Measurements from ENCODE around the gene GYS2. TPM values are rescaled to one million over a fixed set of nuclear protein-coding genes. Genes with fewer than 3 reads are reported as not detected.

Gene GYS2
- total RNA-seq, 1 experiment from 2014 or later = not detected

GRCh38 chr12:21561158-21561557, 43.5 kb downstream of the GYS2 start:
- H3K4me2 ChIP-seq (ENCODE audit: low read depth, low read length, poor library complexity, severe bottlenecking) = no peak overlapping the region
- H3K36me3 ChIP-seq (ENCODE audit: insufficient read depth, low read length) = no peaks in the 10 kb centered on the region
- no peak overlapping the region for H3K9ac ChIP-seq (ENCODE audit: low read length)
- no peak overlapping the region for H3K4me3 ChIP-seq (ENCODE audit: low read length)
- H3K27me3 ChIP-seq (ENCODE audit: low read length) = no peaks in the 10 kb centered on the region
- H3K9me3 ChIP-seq (ENCODE audit: low read length) = no peaks in the 10 kb centered on the region
- no peaks in the 10 kb centered on the region for H4K20me1 ChIP-seq (ENCODE audit: insufficient read depth, low read depth, low read length)
- no peaks in the 10 kb centered on the region for H3K4me1 ChIP-seq (ENCODE audit: low read length)
- H3K9me2 ChIP-seq (replicated peaks; ENCODE audit: insufficient read depth, low read length) = no peaks in the 10 kb centered on the region; the same call in 1 of the 2 replicates
- no peak for DNase-seq
- no peak overlapping the region for H2AFZ ChIP-seq (ENCODE audit: low read length)
- no peak overlapping the region for H3K27ac ChIP-seq (ENCODE audit: low read length)
- H3K79me2 ChIP-seq (ENCODE audit: low read length) = no peaks in the 10 kb centered on the region

- Histone ChIP-seq H3K27ac (ENCODE audit: low read length) (no peak overlapping the region), H3K4me2 (ENCODE audit: low read depth, low read length, poor library complexity, severe bottlenecking) (no peak overlapping the region), H3K4me3 (ENCODE audit: low read length) (no peak overlapping the region), H3K27me3 (ENCODE audit: low read length) (no peaks in the 10 kb centered on the region), H3K9me2 (replicated peaks; ENCODE audit: insufficient read depth, low read length) (no peaks in the 10 kb centered on the region; the same call in 1 of the 2 replicates), H3K4me1 (ENCODE audit: low read length) (no peaks in the 10 kb centered on the region), H3K36me3 (ENCODE audit: insufficient read depth, low read length) (no peaks in the 10 kb centered on the region), H2AFZ (ENCODE audit: low read length) (no peak overlapping the region), H3K9me3 (ENCODE audit: low read length) (no peaks in the 10 kb centered on the region), H3K79me2 (ENCODE audit: low read length) (no peaks in the 10 kb centered on the region), H3K9ac (ENCODE audit: low read length) (no peak overlapping the region), H4K20me1 (ENCODE audit: insufficient read depth, low read depth, low read length) (no peaks in the 10 kb centered on the region)
- DNase-seq = no peak
Measured at GRCh38 chr12:21559855-21560569, 44.6 kb downstream of the GYS2 start.

- H3K4me1 ChIP-seq (ENCODE audit: low read length) = peaks cover under 1% of the 10 kb centered on the region; the same call in 1 of the 2 replicates
- H2AFZ ChIP-seq (ENCODE audit: low read length) = no peak overlapping the region
- H3K36me3 ChIP-seq (ENCODE audit: insufficient read depth, low read length) = no peaks in the 10 kb centered on the region
Measured at GRCh38 chr12:21558100-21558679, 46.5 kb downstream of the GYS2 start.

DNA sequence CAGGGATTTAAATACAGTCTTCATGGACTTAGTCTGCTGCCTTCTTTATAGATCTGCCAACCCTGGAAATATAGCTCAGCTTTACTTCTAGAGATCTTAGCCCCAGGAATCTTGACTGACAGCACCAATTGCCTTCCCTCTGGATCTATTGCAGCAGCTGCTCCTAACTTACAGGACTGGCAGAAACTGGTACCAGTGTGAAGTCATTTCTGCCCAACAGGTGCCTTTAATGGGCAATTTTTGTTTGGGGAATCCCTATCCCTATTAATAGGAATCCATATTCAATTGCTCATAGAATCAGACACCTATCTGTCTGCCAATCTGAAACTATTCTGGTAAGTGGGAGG, 51.3 kb downstream of the GYS2 start:
- Histone ChIP-seq H3K36me3 (ENCODE audit: insufficient read depth, low read length) (no peaks in the 10 kb centered on the region), H3K79me2 (ENCODE audit: low read length) (no peaks in the 10 kb centered on the region), H3K4me2 (ENCODE audit: low read depth, low read length, poor library complexity, severe bottlenecking) (no peak overlapping the region), H3K9ac (ENCODE audit: low read length) (no peak overlapping the region), H3K4me1 (ENCODE audit: low read length) (peaks cover 19% of the 10 kb centered on the region), H3K27me3 (ENCODE audit: low read length) (no peaks in the 10 kb centered on the region), H3K9me3 (ENCODE audit: low read length) (no peaks in the 10 kb centered on the region), H3K4me3 (ENCODE audit: low read length) (no peak overlapping the region), H4K20me1 (ENCODE audit: insufficient read depth, low read depth, low read length) (no peaks in the 10 kb centered on the region), H3K27ac (ENCODE audit: low read length) (no peak overlapping the region), H2AFZ (ENCODE audit: low read length) (no peak overlapping the region), H3K9me2 (replicated peaks; ENCODE audit: insufficient read depth, low read length) (no peaks in the 10 kb centered on the region)
- no peak for DNase-seq

More at GRCh38 chr12:21558100-21558679, 46.5 kb downstream of the GYS2 start:
- Histone ChIP-seq H3K79me2 (ENCODE audit: low read length) (no peaks in the 10 kb centered on the region), H3K9ac (ENCODE audit: low read length) (no peak overlapping the region), H3K9me3 (ENCODE audit: low read length) (no peaks in the 10 kb centered on the region), H3K27ac (ENCODE audit: low read length) (no peak overlapping the region), H4K20me1 (ENCODE audit: insufficient read depth, low read depth, low read length) (no peaks in the 10 kb centered on the region), H3K27me3 (ENCODE audit: low read length) (no peaks in the 10 kb centered on the region), H3K4me2 (ENCODE audit: low read depth, low read length, poor library complexity, severe bottlenecking) (no peak overlapping the region), H3K9me2 (replicated peaks; ENCODE audit: insufficient read depth, low read length) (no peaks in the 10 kb centered on the region; the same call in 1 of the 2 replicates), H3K4me3 (ENCODE audit: low read length) (no peak overlapping the region)
- DNase-seq = no peak

GRCh38 chr12:21552635-21553328, 51.9 kb downstream of the GYS2 start:
- Histone ChIP-seq H3K9me3 (ENCODE audit: low read length) (no peaks in the 10 kb centered on the region), H3K4me1 (ENCODE audit: low read length) (peaks cover 19% of the 10 kb centered on the region), H3K27ac (ENCODE audit: low read length) (no peak overlapping the region), H3K9me2 (replicated peaks; ENCODE audit: insufficient read depth, low read length) (no peaks in the 10 kb centered on the region), H3K4me3 (ENCODE audit: low read length) (no peak overlapping the region; the same call in 1 of the 2 replicates), H3K4me2 (ENCODE audit: low read depth, low read length, poor library complexity, severe bottlenecking) (peak overlapping the region; percentile 24), H3K27me3 (ENCODE audit: low read length) (no peaks in the 10 kb centered on the region), H3K79me2 (ENCODE audit: low read length) (no peaks in the 10 kb centered on the region), H2AFZ (ENCODE audit: low read length) (0 out of 2 replicates have a peak overlapping the region, but pooled peaks have one; percentile 10), H3K36me3 (ENCODE audit: insufficient read depth, low read length) (no peaks in the 10 kb centered on the region), H3K9ac (ENCODE audit: low read length) (no peak overlapping the region), H4K20me1 (ENCODE audit: insufficient read depth, low read depth, low read length) (no peaks in the 10 kb centered on the region)
- DNase-seq = peak; percentile 53

GRCh38 chr12:21551841-21552465, 52.7 kb downstream of the GYS2 start:
- no peak for DNase-seq
- Histone ChIP-seq H3K79me2 (ENCODE audit: low read length) (no peaks in the 10 kb centered on the region), H2AFZ (ENCODE audit: low read length) (0 out of 2 replicates have a peak overlapping the region, but pooled peaks have one; percentile 10), H3K4me2 (ENCODE audit: low read depth, low read length, poor library complexity, severe bottlenecking) (peak overlapping the region; percentile 24), H3K4me3 (ENCODE audit: low read length) (no peak overlapping the region; the same call in 1 of the 2 replicates), H3K9me3 (ENCODE audit: low read length) (no peaks in the 10 kb centered on the region), H3K9me2 (replicated peaks; ENCODE audit: insufficient read depth, low read length) (no peaks in the 10 kb centered on the region), H3K27ac (ENCODE audit: low read length) (no peak overlapping the region), H3K27me3 (ENCODE audit: low read length) (no peaks in the 10 kb centered on the region), H3K4me1 (ENCODE audit: low read length) (peaks cover 19% of the 10 kb centered on the region), H3K36me3 (ENCODE audit: insufficient read depth, low read length) (no peaks in the 10 kb centered on the region), H4K20me1 (ENCODE audit: insufficient read depth, low read depth, low read length) (no peaks in the 10 kb centered on the region), H3K9ac (ENCODE audit: low read length) (no peak overlapping the region)

GRCh38 chr12:21547437-21547836, 57.2 kb downstream of the GYS2 start:
- H3K9me3 ChIP-seq (ENCODE audit: low read length) = no peaks in the 10 kb centered on the region
- H3K4me1 ChIP-seq (ENCODE audit: low read length) = peaks cover 11% of the 10 kb centered on the region
- no peak overlapping the region for H3K4me3 ChIP-seq (ENCODE audit: low read length)
- no peak overlapping the region for H3K9ac ChIP-seq (ENCODE audit: low read length)
- H2AFZ ChIP-seq (ENCODE audit: low read length) = no peak overlapping the region
- no peaks in the 10 kb centered on the region for H3K79me2 ChIP-seq (ENCODE audit: low read length)
- H4K20me1 ChIP-seq (ENCODE audit: insufficient read depth, low read depth, low read length) = no peaks in the 10 kb centered on the region
- H3K9me2 ChIP-seq (replicated peaks; ENCODE audit: insufficient read depth, low read length) = no peaks in the 10 kb centered on the region
- DNase-seq = no peak
- H3K36me3 ChIP-seq (ENCODE audit: insufficient read depth, low read length) = no peaks in the 10 kb centered on the region
- H3K27ac ChIP-seq (ENCODE audit: low read length) = no peak overlapping the region
- H3K27me3 ChIP-seq (ENCODE audit: low read length) = no peaks in the 10 kb centered on the region
- H3K4me2 ChIP-seq (ENCODE audit: low read depth, low read length, poor library complexity, severe bottlenecking) = no peak overlapping the region

GRCh38 chr12:21546716-21547115, 57.9 kb downstream of the GYS2 start:
- no peak for DNase-seq
- no peaks in the 10 kb centered on the region for H3K9me2 ChIP-seq (replicated peaks; ENCODE audit: insufficient read depth, low read length)
- H3K27me3 ChIP-seq (ENCODE audit: low read length) = no peaks in the 10 kb centered on the region
- no peaks in the 10 kb centered on the region for H4K20me1 ChIP-seq (ENCODE audit: insufficient read depth, low read depth, low read length)
- no peak overlapping the region for H3K27ac ChIP-seq (ENCODE audit: low read length)
- no peaks in the 10 kb centered on the region for H3K9me3 ChIP-seq (ENCODE audit: low read length)
- H2AFZ ChIP-seq (ENCODE audit: low read length) = no peak overlapping the region
- no peaks in the 10 kb centered on the region for H3K36me3 ChIP-seq (ENCODE audit: insufficient read depth, low read length)
- no peaks in the 10 kb centered on the region for H3K79me2 ChIP-seq (ENCODE audit: low read length)
- peaks cover 3% of the 10 kb centered on the region for H3K4me1 ChIP-seq (ENCODE audit: low read length)
- H3K9ac ChIP-seq (ENCODE audit: low read length) = no peak overlapping the region
- no peak overlapping the region for H3K4me3 ChIP-seq (ENCODE audit: low read length)
- no peak overlapping the region for H3K4me2 ChIP-seq (ENCODE audit: low read depth, low read length, poor library complexity, severe bottlenecking)

Data from Karpas-422 (cell line).